Upper lobe of right lung (tissue), 1 donor: Measurements from ENCODE around the gene C19orf53. TPM values are rescaled to one million over a fixed set of nuclear protein-coding genes. Genes with fewer than 3 reads are reported as not detected.

Source experiments
- ATAC-seq: fragments of 200-7000 bp; cut with Tn5 transposase; one replicate; pipeline ENCODE4 v1.9.1; 2020; ENCODE audit warnings: mild to moderate bottlenecking, moderate library complexity
- DNase-seq: peaks from one replicate; pipeline ENCODE4 v3.0.0-alpha.2; 2020
- H3K27ac ChIP-seq: fragments of 200-600 bp; one replicate; pipeline ENCODE4 v1.8.0; 2022
- H3K27me3 ChIP-seq: fragments of 200-600 bp; one replicate; pipeline ENCODE4 v1.8.0; 2022; ENCODE audit warnings: mild to moderate bottlenecking
- H3K36me3 ChIP-seq: fragments of 200-600 bp; one replicate; pipeline ENCODE4 v1.8.0; 2022
- H3K4me1 ChIP-seq: fragments of 200-600 bp; one replicate; pipeline ENCODE4 v1.8.0; 2022
- H3K4me3 ChIP-seq: fragments of 200-600 bp; one replicate; pipeline ENCODE4 v1.8.0; 2022; ENCODE audit warnings: mild to moderate bottlenecking
- H3K9me3 ChIP-seq: fragments of 200-600 bp; one replicate; pipeline ENCODE4 v1.8.0; 2022
- intact Hi-C: fragments of 100-400 bp; cut with DNase I; formaldehyde crosslinking; loops from one replicate; pipeline ENCODE4 v1.11.0; 2022
- total RNA-seq: library from RNA; stranded (reverse); fragmentation: NEBNext Ultra II Directional; extraction: Animal tissue kit (Norgen Biotek cat#: 25700); gene quantifications from one replicate; pipeline ENCODE4 v1.2.1, GENCODE V29; 2021
- TF ChIP-seq, protein P1 (sequence below): fragments of 200-600 bp; IDR thresholded peaks from one replicate; pipeline ENCODE4 v1.8.0; 2022; ENCODE audit warnings: antibody characterized with exemption
- donor health status: DM: no; HTN: yes; CAD: no; lungs with severe emphysema.

The C19orf53 gene
- total RNA-seq, 1 donor from 2014 or later, result 77.8 TPM

DNA sequence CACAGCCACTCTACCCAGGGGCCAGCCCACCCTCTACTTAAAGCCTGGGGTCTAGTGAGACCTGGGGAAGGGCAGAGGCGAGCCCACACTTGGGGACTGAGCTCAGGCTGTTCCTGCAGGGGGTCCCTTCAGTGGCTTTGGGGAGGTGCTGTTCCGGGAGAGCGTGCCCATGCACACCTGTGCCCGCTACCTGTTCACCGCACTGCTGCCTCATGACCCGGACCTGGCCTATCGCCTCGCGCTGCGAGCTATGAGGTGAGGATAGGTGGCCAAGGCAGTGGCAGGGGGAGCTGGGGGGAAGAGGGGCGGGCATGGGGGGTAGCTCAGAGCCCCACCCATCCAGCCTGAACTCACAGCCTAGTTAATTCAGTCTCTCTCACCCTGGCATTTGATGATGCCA is 45.0 kb downstream of the C19orf53 start:
- intact Hi-C loops, result no loop called here
- no peak overlapping the region for H3K27ac ChIP-seq
- TF ChIP-seq, protein P1, sequence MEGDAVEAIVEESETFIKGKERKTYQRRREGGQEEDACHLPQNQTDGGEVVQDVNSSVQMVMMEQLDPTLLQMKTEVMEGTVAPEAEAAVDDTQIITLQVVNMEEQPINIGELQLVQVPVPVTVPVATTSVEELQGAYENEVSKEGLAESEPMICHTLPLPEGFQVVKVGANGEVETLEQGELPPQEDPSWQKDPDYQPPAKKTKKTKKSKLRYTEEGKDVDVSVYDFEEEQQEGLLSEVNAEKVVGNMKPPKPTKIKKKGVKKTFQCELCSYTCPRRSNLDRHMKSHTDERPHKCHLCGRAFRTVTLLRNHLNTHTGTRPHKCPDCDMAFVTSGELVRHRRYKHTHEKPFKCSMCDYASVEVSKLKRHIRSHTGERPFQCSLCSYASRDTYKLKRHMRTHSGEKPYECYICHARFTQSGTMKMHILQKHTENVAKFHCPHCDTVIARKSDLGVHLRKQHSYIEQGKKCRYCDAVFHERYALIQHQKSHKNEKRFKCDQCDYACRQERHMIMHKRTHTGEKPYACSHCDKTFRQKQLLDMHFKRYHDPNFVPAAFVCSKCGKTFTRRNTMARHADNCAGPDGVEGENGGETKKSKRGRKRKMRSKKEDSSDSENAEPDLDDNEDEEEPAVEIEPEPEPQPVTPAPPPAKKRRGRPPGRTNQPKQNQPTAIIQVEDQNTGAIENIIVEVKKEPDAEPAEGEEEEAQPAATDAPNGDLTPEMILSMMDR, result no peak
- ATAC-seq (no peak), DNase-seq (no peak)
- H3K9me3 ChIP-seq, result no peaks in the 10 kb centered on the region
- no peak overlapping the region for H3K4me3 ChIP-seq
- H3K27me3 ChIP-seq, result no peaks in the 10 kb centered on the region
- H3K36me3 ChIP-seq, result peaks cover 13% of the 10 kb centered on the region
- H3K4me1 ChIP-seq, result no peaks in the 10 kb centered on the region

DNA sequence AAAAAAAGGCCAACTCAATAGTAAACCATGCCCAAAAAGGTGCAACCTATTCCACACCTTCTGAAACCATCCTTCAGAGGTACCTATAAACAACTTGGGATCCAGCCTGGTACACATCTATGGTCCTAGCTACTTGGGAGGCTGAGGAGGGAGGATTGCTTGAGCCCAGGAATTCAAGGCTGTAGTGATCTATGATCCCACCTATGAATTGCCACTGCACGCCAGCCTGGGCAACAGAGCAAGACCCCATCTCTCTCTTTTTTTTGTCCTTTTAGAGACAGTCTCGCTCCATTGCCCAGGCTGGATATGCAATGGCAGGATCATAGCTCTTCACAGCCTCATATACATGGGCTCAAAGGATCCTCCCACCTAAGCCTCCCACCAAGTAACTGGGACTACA is 47.0 kb downstream of the C19orf53 start:
- Histone ChIP-seq H3K27ac (no peak overlapping the region), H3K4me3 (no peak overlapping the region), H3K27me3 (no peaks in the 10 kb centered on the region), H3K4me1 (no peaks in the 10 kb centered on the region), H3K9me3 (no peaks in the 10 kb centered on the region), H3K36me3 (peaks cover 8% of the 10 kb centered on the region)
- no peak for DNase-seq
- ATAC-seq, result no peak
- intact Hi-C loops, result no loop called here
- TF ChIP-seq, protein P1, result no peak

DNA sequence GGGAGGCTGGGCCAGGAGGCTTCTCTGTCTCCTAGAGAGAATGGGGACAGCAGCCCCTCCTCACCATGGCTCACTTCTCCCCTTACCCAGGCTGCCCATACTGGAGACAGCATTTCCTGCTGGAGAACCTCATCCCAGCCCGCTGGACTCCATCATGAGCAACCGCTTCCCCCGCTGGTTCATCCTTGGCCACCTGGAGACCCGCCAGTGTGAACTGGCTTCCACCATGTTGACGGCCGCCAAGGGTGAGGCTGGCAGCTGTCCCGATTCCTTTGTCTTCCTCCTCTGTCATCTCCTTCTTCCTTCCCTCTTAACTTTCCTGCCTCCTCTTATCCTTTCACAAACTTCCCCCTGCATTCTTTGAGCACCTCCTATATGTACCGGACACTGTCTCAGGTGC is 49.0 kb downstream of the C19orf53 start:
- ATAC-seq (no peak), DNase-seq (no peak)
- H3K27me3 ChIP-seq, result no peaks in the 10 kb centered on the region
- TF ChIP-seq, protein P1, result no peak
- no peaks in the 10 kb centered on the region for H3K9me3 ChIP-seq
- peaks cover 8% of the 10 kb centered on the region for H3K36me3 ChIP-seq
- intact Hi-C loops, result no loop called here
- H3K27ac ChIP-seq, result no peak overlapping the region
- H3K4me1 ChIP-seq, result no peaks in the 10 kb centered on the region
- no peak overlapping the region for H3K4me3 ChIP-seq

DNA sequence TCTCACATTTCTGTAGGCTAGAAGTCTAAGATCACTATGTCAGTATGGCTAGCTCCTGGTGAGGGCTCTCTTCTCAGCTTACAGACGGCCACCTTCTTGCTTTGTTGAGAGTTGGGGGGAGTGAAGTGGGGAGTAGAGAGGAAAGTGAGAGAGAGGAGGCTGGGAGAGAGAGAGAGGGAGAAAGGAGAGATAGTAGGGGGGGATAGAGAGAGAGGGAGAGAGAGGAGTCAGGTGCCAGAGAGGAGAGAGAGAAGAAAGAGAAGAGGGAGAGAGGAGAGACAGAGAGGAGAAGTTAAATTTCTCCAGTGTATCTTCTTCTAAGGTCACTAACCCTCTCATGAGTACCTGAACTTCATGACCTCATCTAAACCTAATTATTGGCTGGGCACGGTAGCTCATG is 49.6 kb downstream of the C19orf53 start:
- no peak for ATAC-seq
- Histone ChIP-seq H3K27me3 (no peaks in the 10 kb centered on the region), H3K9me3 (no peaks in the 10 kb centered on the region), H3K27ac (no peak overlapping the region), H3K36me3 (peaks cover 8% of the 10 kb centered on the region), H3K4me1 (no peaks in the 10 kb centered on the region), H3K4me3 (no peak overlapping the region)
- intact Hi-C loops, result no loop called here
- DNase-seq, result no peak
- TF ChIP-seq, protein P1, result no peak

DNA sequence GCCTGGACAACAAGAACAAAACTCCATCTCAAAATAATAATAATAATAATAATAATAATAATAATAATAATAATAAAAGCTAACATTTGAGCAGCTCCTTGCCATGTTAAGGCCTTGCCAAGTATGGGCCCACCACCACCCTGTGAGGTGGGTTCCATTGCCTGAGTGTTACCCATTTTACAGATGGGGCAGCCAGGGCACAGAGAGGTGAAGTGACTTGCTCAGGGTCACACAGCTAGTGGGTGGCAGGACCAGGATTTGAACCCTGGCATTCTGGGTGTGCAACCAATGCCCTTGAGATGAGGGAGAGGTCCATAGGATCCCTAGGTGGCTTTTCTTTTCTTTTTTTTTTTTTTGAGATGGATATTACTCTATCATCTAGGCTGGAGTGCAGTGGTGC is 50.4 kb downstream of the C19orf53 start:
- Histone ChIP-seq H3K9me3 (no peaks in the 10 kb centered on the region), H3K4me3 (no peak overlapping the region), H3K27me3 (no peaks in the 10 kb centered on the region), H3K4me1 (no peaks in the 10 kb centered on the region), H3K36me3 (peaks cover 8% of the 10 kb centered on the region), H3K27ac (no peak overlapping the region)
- no peak for ATAC-seq
- TF ChIP-seq, protein P1, result no peak
- intact Hi-C loops, result no loop called here
- DNase-seq, result no peak
